ENCODE data around the gene LHFPL6. TPM values are rescaled to one million over a fixed set of nuclear protein-coding genes. Genes with fewer than 3 reads are reported as not detected.

LHFPL6 gene
- polyA plus RNA-seq, 1 donor: 48.9 TPM

GRCh38 chr13:39590466-39591036 is 12.4 kb downstream of the LHFPL6 start:
- DNase-seq (ENCODE audit: low read depth): no peak

- DNase-seq (ENCODE audit: low read depth): no peak
Measured at GRCh38 chr13:39588384-39588783, 14.6 kb downstream of the LHFPL6 start.

DNA sequence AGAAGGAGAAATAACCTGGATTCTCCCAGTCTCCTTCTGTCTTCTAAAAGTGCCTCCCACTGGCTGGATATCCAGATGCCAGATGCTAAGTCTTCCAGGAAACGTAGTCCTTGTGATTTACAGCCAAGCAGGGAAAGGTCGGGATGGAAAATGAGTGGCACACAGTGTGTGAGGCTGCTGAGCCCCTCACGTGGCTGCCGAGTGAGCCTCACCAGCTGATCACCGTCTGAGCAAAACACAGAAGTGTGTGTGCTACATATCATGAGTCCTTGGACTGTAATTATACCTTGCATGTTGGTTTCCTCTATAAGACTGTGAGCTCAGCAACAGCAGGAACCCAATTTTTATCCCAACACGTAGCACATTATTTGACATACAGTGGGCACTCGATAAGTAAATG is 15.1 kb downstream of the LHFPL6 start:
- DNase-seq (ENCODE audit: low read depth): no peak

GRCh38 chr13:39586958-39587605 is 15.9 kb downstream of the LHFPL6 start:
- no peak for DNase-seq (ENCODE audit: low read depth)

- DNase-seq (ENCODE audit: low read depth): no peak
Measured at GRCh38 chr13:39586151-39586550, 16.8 kb downstream of the LHFPL6 start.

DNA sequence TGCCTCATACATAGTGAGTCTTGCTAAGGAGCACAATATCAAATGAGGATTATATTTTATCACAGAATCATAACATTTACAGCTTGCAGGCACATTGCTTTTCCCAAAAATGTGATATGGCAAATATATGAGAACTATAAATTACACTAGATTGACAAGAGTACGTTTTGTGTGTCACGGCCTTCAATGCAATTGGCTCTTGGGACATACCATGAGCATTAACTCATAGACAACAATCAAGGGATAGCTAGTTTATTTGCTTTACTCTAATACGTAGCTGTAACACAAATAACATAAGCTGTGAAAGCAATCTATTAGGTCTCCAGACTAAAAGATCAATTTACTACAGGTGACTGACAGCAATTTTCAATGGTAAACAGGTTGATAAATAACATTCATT is 17.8 kb downstream of the LHFPL6 start:
- no peak for DNase-seq (ENCODE audit: low read depth)

- DNase-seq (ENCODE audit: low read depth): no peak
Measured at GRCh38 chr13:39580881-39581575, 22.0 kb downstream of the LHFPL6 start.

DNA sequence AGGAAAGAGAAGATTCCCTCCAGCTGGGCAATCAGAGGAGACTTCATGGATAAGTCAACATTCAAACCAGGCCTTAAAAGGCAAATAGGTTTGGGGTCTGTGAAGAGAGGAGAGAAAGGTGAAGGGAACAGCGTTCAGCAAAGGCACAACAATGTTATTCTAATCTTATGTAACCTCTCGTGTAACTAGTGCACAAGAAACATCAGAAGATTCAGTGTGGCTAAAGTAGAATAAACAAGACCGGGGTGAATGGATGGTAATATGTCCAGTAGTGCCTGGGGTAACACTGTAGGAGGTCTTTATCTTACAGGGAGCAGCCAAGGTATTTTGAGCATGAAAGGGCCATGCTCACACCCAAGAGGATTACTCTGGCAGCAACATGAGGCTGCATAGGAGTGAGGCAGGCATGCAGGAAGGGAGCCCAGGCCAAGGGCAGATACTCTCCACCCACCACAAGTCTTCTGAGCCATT is 24.1 kb downstream of the LHFPL6 start:
- DNase-seq (ENCODE audit: low read depth): no peak

GRCh38 chr13:39577838-39578491 is 25.0 kb downstream of the LHFPL6 start:
- no peak for DNase-seq (ENCODE audit: low read depth)

- DNase-seq (ENCODE audit: low read depth): no peak
Measured at GRCh38 chr13:39577203-39577602, 25.8 kb downstream of the LHFPL6 start.

DNA sequence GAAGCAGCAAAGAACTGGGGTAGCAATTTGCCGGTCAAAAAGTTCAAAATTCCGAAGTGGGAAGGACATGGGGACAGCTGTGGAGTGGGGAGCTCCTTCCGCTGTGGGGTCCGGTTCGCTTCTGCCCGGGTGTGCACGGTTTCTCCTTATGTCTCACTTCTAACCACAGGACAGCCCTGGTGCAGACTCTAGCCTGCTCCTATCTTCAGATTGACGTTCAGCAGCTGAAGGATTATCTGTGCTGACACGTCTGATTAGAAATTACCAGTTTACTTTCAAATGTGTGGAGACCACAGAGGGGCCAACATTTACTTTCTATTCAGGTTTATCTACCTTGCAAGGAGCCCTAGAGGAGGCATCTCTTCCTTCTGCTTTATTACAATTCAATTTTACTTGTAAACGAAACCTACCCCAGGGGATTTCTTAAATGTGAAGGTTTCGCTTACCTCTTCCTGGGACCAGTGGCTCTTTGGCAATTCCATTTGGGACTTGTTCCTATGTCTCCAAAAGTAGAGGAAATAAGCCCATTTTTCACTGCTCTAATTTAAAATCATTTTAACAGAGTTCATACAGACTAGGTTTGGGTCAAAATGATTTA is 27.3 kb downstream of the LHFPL6 start:
- DNase-seq (ENCODE audit: low read depth): no peak

DNA sequence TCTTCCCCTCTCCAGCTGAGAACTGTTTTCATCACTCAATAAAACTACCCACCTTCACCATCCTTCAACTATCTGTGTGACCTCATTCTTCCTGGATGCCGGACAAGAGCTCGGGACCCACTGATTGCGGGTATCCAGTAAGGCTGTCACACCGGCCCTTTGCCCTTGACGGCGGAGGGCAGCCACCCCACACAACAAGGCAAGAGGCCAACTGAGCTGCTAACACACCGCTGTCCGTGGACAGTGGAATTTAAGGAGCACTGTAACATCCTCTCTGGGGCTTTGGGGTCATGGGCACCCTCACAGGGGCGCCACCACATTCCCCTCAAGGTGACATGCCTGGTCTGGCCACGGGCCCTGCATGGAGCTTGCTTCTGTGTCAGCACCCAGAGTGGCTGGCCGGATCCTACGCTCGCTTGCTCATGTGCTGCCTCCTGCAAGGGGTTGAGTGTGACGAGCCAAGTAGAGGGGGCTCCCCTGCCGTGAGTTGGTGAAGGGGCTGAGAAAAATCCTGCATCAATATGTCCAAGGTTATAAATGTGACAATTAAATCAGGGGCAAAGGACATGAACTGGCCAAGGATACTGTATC is 31.4 kb downstream of the LHFPL6 start:
- no peak for DNase-seq (ENCODE audit: low read depth)

DNA sequence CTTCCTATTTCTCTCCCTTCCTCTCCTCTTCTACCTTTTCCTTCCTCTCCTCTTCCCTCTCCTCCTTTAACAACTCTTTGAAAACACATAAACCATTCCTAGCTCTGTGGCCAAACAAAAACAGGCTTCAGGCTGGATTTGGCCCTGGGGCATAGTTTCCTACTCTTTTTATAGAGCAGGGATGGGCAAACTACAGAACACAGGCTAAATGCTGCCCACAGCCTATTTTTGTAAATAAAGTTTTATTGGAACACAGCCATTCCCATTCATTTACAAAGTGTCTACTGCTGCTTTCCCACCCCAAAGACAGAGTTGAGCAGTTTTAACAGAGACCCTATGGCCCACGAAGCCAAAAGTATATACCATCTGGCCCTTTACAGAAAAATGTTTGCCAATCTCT is 35.4 kb downstream of the LHFPL6 start:
- no peak for DNase-seq (ENCODE audit: low read depth)

GRCh38 chr13:39566216-39566869 is 36.6 kb downstream of the LHFPL6 start:
- no peak for DNase-seq (ENCODE audit: low read depth)

DNA sequence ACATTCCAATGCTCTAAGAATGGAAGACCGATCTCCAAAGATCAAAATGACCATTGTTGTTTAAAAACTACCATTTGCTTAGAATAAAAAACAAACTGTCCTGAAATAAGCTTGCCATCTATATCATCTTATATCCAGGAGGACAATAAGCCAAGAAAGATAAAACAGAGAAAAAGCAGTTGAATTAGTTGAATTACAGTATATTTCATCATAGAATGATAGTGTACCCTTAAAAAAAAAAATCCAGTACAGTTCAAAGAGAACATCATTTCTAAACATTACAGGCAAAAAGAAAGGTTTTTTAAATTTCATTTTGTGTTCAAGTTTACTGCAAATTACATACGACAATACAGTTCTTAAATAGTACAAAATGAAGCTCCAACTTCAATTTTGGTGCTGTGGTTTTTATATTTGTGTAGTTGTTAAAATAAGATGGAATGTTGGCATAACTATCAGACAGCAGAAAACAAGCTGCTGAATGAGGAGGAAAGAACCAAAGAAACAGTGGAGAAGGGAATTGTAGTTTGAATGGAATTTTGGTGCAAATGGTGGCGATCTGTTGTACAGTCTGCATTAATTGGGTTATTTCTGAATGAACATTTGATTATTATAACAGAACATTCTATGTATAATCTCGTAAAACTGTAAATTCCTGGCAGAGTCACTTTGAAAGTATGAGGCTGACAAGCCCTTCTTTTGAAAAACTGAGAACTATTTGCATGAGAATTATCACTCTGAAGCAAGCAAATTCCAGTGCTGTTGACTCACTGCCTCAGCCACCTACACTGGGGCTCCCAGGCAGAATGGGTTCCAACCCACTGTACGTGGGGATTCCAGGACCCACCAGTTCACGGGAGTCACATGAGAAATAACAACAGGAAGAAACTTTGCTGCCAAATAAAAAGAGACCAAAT is 37.7 kb downstream of the LHFPL6 start:
- no peak for DNase-seq (ENCODE audit: low read depth)

- no peak for DNase-seq (ENCODE audit: low read depth)
Measured at GRCh38 chr13:39563470-39563735, 39.6 kb downstream of the LHFPL6 start.

GRCh38 chr13:39561971-39562370 is 41.0 kb downstream of the LHFPL6 start:
- DNase-seq (ENCODE audit: low read depth): no peak

GRCh38 chr13:39559847-39560246 is 43.1 kb downstream of the LHFPL6 start:
- DNase-seq (ENCODE audit: low read depth): no peak

DNA sequence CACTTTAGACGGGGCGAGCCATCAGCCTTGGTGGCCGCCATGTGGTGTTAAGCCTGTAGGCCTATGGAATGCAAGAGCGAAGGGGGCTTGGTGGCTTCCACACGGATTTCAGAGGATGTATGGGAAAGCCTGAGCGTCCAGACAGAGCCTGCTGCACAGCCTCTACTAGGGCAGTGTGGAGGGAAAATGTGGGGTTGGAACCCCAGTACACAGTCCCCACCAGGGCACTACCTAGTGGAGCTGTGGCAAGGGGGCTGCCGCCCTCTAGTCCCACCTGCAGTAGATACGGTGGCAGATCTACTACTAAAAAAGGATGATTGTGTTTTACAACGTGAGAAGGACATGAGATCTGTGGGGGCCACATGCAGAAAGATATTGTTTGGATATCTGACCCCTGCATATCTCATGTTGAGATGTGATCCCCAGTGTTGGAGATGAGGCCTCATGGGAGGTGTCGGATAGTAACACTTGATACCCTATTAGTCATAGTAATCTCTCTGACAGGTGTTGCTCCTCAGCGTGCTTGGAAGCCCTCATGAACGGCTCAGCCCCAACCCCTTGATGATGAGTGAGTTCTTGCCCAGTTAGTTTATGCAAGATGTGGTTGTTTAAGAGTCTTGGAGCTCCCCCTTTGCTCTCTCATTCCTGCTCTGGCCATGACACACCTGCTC is 45.6 kb downstream of the LHFPL6 start:
- DNase-seq (ENCODE audit: low read depth): no peak

- DNase-seq (ENCODE audit: low read depth): no peak
Measured at GRCh38 chr13:39556866-39557265, 46.1 kb downstream of the LHFPL6 start.
